Brain pericyte (primary cell): Measurements from ENCODE around the gene MAGEB18.

Experiments
- DNase-seq: peaks from one replicate; pipeline ENCODE4 v3.0.0-alpha.2; 2012; ENCODE audit warnings: low read depth, low spot score

Gene MAGEB18

GRCh38 chrX:26138274-26138673, at the start of gene MAGEB18:
TSS of gene MAGEB18 (plus strand) at chrX:26138343. CDS start at chrX:26138986, 643 bp downstream.
- DNase-seq = no peak

GRCh38 chrX:26100421-26100920, 37.7 kb upstream of the MAGEB18 start:
- no peak for DNase-seq

GRCh38 chrX:26109142-26109541, 29.0 kb upstream of the MAGEB18 start:
- no peak for DNase-seq

DNA sequence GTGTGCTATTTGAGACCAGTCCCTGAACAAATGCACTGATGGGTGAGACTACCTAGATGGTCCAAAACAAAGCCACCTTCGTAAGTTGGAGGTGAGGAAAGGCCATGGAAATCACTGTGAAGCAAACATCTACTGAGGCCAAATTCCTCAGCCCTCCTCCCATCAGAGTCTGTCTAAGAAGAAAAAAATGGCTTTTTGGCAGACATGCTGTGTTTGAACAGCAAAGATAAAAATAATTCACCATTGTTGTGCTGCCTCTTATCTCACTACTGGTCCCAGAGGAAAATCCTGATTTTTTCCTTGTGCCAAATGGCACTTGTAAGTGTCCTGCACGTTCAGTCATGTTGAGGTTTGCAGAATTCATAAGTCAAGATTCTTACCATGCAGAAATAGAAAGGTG, 7.9 kb downstream of the MAGEB18 start:
- DNase-seq = no peak

- no peak for DNase-seq
Observed at GRCh38 chrX:26160301-26160700, 22.2 kb downstream of the MAGEB18 start, which contains the start of gene MAGEB6B. TSS of gene MAGEB6B (plus strand) at chrX:26160601. CDS start at chrX:26160601, 0 bp downstream.
